GM18861 (cell line): ENCODE measurements around the gene PARD6B.
A peak's percentile ranks its signal among the peaks of the same experiment; 100 is the strongest.
"Not testable (repeated sequence)": the region's sequence is repeated elsewhere in the genome, so short reads cannot be mapped to it uniquely, and the experiment has no call there.

Source experiments
- ATAC-seq: cut with Tn5 transposase; IDR thresholded peaks from one replicate; pipeline ENCODE4 v1.9.1; 2021; ENCODE audit not compliant: unreplicated experiment

The PARD6B gene, protein sequence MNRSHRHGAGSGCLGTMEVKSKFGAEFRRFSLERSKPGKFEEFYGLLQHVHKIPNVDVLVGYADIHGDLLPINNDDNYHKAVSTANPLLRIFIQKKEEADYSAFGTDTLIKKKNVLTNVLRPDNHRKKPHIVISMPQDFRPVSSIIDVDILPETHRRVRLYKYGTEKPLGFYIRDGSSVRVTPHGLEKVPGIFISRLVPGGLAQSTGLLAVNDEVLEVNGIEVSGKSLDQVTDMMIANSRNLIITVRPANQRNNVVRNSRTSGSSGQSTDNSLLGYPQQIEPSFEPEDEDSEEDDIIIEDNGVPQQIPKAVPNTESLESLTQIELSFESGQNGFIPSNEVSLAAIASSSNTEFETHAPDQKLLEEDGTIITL

DNA sequence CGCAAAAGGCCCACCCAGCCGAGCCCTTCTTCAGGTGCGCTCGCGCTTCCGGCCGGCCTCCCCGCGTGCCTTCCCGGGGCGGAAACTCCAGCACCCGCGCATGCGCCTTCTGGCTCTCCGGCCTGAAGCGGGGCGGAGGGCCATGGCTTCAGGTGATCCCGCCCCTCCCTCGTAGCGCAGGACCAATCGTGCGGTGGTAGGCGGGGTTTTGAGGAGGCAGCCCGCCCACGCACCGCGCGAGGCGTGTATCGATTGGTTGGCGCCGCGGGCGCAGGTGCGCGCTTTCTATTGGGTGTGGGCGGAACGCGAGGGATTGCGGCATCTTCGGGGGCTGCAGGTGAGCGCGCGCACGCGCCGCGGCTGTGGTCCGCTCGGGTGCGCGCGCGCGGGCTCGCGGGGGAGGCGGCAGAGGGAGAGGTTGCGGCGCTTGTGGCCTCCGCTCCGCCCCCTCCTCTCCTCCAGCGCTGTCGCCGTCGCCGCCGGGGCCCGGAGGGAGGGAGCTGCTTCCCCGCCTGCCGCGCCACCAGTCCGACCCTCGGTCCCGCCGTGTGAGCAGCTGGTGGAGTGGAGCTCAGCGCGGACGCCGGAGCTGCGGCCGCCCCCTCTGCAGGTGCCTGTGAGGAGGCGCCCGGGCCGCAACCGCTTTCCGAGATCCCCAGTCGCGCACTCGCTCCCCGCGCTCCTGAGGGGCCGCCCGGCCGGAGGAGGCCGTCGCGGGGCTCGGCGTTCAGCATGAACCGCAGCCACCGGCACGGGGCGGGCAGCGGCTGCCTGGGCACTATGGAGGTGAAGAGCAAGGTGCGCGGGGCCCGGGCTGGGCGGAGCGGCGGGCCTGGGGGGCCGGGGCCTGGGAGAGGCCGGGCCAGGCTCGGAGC, at the start of gene PARD6B:
Gene PARD6B, plus strand, starts transcription at position 526 of the 875 bp plus-strand sequence. Its CDS starts 207 bp downstream, at position 733.
- ATAC-seq, result peak; percentile 75

DNA sequence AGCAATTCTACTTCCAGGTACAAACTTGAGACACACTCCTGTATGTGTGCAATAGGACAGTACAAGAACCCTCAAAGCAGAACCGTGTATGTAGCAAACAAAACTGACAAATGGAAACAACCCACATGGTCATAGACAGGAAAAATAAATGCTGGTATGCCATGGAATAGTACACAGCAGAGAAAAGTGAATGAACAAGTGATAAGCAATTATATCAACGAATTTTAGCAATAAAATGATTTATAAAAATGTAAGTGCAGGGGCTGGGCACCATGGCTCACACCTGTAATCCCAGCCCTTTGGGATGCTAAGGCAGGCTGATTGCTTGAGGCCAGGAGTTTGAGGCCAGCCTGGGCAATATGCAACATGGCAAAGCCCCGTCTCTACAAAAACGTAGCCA, 49.3 kb upstream of the PARD6B start:
- no peak for ATAC-seq

DNA sequence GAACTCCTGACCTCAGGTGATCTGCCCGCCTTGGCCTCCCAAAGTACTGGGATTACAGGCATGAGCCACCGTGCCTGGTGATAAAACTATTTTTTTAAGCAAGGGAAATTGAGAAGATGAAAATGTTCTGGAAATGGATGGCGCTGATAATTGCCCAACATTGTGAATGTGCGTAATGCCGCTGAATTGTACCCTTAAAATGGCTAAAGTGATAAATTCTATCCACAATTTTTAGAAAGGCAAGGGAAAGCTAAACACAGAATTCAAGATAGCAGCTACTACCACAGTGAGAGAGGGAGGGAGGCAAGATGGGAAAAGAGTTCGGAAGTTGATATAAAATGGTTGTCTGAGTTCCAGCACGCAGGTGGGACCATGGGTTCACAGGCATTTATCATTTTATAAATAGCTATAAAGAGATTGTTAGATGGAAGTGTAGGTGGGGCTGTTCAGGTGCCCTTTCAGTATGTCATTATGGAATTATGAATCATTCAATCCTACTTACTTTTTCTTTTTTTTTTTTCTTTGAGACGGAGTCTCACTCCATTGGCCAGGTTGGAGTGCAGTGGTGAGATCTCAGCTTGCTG, 48.3 kb upstream of the PARD6B start:
- ATAC-seq, result no peak

DNA sequence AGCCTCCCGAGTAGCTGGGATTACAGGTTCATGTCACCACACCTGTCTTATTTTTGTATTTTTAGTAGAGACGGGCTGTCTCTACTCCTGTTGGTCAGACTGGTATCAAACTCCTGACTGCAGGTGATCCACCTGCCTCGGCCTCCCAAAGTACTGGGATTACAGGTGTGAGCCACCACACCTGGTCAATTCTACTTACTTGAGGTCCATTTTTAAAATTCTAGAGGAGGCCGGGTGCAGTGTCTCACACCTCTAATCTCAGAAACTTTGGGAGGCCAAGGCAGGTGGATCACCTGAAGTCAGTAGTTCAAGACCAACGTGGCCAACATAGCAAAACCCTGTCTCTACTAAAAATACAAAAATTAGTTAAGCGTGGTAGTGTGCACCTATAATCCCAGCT, 47.8 kb upstream of the PARD6B start:
- no peak for ATAC-seq

DNA sequence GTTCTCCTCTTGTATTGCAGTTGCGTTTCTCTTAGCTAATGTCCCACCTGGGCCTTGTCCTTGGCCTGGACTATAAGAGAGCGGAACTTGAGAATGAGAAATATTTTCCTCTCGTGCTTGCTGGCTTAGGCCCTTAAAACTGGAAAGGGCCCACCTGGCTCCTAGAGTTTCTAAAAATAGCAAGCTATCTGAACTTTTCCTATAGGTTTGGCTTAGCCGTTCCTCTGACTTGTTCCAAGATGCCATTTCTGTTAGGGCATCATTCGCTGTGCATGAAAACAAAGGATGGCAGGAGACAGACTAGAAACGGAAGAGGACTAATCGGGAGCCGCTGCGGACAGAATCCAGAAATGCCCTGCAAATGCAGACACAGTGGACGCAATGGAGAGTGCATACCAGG, 44.6 kb upstream of the PARD6B start:
- no peak for ATAC-seq

DNA sequence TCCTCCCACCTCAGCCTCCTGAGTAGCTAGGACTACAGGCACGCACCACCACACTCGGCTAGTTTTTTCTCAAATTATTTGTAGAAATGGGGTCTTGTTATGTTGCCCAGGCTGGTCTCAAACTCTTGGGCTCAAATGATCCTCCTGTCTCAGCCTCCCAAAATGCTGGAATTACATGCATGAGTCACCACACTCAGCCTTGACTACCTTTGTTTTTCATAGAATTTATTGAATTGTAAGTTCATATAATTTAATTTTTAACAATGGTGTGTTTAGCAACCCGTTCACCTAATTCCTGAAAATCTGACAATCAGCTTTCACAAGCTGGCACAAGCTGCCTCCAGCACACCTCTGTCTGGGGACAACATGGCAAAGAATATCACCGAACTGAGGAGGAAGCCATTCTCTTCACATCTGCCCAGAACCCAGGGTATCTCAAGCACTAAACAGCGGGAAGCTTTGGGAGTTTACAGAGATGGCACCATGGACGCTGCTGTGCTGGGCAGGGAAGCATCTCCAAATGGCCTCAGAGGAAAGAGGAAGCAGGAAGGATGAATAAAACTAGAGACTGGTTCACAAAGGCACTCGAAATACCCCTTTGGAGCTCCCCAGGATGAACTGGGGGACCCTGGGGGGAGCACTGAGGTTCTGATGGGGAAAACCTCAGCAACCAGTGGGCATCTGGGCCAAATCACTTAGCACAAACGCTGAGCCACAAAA, 43.0 kb upstream of the PARD6B start:
- ATAC-seq, result no peak

DNA sequence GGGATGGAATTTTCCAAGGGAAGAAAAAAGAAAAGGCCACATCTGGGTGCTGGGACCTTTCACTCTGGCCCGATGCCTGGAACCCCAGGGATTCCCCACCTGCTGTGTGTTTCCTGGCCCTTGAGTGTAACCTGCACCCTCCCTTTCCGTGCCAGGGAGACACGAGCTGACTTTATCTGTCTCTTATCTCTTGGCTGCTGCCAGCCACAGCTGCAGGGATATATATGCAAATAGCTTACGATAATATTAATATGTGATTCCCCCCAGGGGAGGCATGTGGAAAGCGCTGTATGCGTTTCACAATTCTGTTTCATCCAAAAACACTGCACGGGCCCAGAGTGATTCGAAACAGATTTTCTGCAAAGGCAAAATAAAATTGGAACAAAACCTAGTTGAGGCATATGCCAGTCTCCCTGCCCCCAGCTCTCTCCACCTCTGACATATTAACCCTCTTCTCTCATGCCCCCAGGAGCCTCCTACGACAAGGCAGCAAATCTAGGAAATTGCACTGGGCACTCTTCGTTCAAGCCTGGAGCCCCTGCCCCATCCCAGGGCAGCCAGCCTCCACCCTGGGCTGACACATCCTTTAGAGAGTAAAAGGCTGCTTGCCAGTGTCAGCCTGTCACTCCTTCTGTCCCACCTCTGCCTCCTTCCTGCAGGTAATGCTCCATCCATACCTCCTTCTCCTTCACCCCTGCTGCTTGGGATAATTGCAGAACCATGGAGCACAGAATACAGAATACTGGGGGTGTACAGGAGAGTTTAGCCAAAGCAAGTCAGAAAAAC, 41.3 kb upstream of the PARD6B start:
- no peak for ATAC-seq

DNA sequence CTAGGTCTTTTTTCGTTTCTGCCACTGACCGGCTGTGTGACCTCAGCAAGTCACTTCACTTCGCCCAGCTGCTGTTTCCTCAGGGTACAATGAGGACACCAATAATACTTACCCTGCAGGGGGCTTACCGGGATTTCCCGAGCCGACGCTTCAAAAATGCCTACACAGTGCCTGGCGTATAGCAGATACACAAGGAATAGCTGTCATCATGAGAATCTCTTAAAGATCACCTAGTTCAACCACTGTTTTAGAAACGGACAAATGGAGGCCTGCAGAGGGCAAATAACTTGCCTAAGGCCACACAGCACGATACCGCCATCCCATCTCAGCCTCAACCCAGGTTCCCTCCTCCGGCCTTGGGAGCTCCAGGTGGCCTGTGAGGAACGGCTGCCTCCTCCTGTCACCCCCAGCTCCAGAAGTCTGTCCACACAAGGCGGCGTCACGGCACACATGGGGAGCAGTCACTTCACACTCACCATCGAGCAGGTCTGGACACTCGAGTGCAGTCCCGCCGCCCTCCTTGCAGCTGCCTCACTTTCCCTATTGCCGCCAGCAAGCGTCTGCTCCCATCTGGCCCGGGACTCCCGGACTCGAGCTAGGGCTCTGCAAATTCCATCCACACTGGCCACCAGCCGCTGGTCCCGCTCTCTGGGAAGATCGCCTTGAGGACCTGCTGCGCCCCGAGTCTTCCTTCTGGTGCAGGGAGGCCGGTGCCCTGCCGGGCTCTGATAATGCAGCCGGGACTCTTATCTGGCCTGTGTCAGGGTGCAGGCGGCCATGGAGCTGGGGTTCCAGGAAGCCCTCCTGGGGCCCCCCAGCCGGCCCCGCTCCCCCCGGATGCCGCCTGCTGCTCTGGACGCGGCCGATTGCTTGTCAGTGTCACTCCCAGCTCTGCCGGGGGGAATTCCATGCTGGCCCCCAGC, 40.5 kb upstream of the PARD6B start, which contains the start of gene RIPOR3:
Gene RIPOR3, minus strand, starts transcription at position 893 of the 923 bp plus-strand sequence. Its CDS starts 414 bp downstream, at position 479.
- no peak for ATAC-seq

DNA sequence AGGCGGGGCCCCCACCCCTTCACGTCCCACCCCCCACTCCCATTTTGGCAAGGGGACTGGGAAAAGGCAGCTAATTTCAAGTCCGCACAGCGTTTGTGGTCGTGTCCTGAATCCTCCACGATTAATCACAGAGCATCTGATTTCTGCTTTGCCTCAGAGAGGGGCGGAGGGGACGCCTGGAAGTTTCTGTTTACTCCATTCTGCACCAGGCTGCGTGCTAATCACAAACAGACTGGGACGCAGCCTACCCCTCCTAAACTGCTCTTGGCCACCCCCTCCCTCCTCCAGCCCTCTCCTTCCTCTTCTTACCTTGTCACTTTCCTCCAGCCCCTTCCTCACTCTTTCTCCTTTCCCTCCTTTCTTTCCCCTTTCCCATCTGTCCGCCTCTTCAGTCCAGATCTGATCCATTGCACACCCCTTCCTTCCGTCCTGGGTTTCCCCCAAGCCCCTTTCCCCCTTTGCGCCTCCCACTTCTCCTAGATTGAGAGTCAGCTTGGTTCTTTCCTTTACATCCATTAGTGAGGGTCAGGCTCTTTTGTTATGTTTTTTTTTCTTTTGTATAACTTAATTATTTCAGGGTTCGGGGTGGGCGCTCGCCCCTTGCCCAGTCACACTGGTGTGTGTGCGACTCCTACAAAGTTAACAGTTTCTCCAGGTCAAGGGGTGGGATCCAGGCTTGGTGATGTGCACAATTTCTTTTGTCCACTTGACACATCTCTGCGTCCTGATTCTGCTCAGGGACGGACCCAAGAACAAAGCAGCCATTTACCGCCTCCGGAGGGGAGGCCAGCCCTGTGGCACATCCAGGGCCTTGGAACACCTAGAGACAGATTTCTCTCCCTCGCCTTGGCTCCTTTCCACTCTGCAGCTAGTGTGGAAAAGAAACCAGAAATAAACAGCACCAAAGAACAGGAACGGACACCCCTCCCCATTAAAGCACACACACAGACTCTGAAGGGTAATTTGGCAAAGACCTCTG, 39.5 kb upstream of the PARD6B start:
- no peak for ATAC-seq

DNA sequence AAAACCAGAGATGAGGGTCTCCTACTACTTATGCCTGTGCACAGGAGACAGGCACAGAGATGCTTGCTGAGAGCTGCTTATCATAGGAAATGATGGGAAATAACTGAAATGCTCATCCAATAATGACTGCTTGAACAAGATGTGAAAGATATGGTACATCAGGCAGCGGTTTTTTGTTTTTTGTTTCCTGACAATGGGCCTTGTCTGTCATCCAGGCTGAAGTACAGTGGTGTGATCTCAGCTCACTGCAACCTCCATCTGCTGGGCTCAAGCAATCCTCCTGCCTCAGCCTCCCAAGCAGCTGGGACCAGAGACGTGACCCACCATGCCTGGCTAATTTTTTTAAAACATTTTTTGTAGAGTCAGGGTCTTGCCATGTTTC, 38.8 kb upstream of the PARD6B start:
- ATAC-seq, result no peak

DNA sequence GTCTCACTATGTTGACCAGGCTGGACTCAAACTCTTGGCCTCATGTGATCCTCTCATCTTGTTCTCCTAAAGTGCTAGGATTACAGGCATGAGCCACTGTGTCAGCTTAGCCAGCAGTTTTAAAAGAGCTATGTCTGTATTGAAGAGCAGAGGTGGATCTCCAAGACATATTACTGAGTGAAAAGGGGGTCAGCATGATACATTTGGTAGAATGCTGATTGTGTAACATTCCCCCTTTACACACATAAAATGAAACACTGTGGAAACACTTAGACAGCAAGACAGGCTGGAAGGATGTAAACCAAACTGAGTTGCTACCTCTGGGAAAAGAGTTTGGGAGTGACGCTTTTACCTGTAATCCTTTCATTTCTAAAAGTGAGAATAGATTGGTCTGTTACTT, 38.4 kb upstream of the PARD6B start:
- no peak for ATAC-seq

DNA sequence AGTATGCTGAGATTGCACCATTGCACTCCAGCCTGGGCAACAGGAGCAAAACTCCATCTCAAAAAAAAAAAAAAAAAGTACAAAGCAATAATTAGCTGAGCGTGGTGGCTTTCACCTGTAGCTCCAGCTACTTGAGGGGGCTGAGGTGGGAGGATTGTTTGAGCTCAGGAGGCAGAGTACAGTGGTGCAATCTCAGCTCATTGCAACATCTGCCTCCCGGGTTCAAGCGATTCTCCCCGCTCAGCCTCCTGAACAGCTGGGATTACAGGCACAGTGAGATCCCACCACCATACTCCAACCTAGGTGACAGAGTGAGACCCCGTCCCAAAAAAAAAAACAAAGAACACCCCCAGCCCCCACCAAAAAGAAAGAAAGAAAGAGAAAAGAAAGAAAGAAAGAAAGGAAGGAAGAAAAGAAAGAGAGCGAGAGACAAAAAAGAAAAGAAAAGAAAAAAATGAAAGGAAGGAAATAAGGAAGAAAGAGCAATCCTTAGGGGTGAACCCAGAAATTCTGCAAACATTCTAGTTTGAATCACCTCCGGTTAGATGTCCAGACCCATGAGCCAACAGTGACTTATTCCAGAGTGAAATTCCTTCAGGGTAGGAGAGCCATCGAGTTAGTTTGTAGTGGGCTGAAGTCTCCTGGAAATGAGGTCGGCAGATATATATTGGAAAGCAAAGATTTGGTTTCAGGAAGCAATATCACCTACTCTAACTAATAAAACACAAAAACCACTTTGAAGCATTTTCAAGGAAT, 36.8 kb upstream of the PARD6B start:
- ATAC-seq, result no peak

DNA sequence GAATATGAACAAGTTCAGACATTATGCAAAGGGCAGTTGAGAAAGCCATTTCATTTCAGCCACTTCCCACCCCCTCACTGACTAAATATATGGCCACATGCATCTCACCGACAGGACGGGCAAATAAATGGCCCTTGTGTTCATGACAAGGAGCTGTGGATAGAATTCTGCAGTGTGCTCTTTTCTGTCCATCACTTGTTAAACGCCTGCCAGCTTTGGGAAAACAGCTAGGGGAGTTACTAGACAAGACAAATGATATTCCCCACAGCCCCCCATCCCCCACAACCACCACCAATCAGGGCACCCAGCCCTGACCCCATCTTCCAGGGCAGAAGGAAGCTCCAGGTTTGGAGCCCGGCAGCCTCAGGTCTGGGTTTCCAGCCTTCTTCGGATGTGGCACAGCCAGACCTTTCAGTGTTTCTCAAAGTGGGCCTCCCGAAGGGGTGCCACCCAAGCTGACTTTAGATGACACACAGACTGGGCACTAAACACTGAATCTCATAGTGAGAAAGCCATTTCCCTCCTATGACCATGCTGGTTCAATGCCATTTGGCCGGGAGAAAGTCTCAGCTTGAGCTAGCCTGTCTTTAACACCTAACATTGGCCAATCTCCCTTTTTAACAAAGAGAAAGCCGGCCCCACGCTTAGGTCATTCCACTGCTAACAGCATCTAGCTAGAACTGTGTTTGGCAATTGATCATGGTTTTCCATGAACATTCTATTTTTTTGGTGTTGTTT, 36.1 kb upstream of the PARD6B start:
- ATAC-seq, result no peak

DNA sequence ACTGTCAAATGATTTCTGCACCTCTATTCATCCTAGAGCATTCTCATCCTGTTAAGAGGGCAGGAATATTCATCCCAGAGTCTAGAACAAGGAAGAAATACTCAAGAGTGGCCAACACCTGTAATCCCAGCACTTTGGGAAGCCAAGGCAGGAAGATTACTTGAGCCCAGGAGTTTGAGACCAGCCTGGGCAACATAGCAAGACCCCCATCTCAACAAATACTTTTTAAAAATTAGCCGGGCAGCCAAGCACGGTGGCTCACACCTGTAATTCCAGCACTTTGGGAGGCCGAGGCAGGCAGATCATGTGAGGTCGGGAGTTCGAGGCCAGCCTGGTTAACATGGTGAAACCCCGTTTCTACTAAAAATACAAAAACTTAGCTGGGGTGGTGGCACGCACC, 33.1 kb upstream of the PARD6B start:
- not testable (repeated sequence) for ATAC-seq

DNA sequence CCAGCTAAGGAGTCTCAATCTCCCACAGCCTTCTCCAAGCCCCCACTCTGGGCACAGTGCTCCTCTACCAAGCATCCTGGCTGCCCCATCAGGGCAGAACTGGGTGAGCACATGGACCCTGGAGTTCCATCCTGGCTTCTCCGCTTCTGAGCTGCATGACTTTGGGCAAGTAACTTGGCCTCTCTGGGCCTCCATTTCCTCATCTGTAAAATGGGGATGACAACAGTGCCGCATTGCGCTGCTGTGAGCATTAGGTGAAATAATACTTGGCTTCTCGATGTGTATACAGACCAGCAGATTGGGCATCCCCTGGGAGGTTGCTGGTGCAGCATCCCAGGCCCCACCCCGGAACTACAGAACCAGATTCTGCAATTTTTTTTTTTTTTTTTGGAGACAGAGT, 31.7 kb upstream of the PARD6B start:
- ATAC-seq, result no peak
